GM20000 (cell line): ENCODE results near the gene BATF3.

ENCODE experiments used
- DNase-seq: peaks from one replicate; pipeline ENCODE4 v3.0.0; 2012; ENCODE audit warnings: low spot score
- CTCF ChIP-seq: IDR thresholded peaks from 2 replicates; pipeline ENCODE4 v1.5.1; 2012; ENCODE audit warnings: mild to moderate bottlenecking, control low read depth; ENCODE audit errors: extremely low read depth, missing control alignments

Gene BATF3

DNA sequence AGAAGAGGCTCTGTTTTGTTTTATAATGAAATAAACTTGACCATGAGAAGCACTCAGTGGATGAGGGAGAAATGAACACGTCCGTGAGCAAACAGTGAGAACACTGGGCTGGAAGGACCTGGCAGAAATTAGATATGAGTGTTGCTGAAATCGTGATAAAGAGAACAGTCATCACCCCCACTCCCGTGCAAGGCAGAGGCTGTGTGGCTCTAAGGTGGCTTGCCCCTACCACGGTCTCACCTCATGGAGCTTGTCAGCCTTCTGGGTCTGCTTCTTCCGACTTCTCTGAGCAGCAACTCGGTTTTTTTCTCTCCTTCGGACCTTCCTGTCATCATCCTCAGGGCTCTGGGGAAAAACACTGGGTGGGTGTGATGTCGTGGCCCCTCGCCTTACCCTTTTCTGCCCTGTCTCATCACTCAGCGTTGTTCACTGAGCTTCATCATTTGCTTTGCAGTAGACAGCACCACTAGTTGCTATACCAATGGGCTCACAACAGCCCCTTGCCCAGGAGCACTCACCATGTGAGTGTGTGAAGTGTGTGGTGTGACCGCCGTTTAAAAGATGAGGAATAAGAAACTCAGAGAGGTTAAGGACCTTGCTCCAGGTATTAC is 2.8 kb downstream of the BATF3 start:
- no peak for DNase-seq
- TF ChIP-seq CTCF = no peak

- TF ChIP-seq CTCF = no peak
- DNase-seq = no peak
Observed at GRCh38 chr1:212692774-212693644, 6.6 kb downstream of the BATF3 start.

DNA sequence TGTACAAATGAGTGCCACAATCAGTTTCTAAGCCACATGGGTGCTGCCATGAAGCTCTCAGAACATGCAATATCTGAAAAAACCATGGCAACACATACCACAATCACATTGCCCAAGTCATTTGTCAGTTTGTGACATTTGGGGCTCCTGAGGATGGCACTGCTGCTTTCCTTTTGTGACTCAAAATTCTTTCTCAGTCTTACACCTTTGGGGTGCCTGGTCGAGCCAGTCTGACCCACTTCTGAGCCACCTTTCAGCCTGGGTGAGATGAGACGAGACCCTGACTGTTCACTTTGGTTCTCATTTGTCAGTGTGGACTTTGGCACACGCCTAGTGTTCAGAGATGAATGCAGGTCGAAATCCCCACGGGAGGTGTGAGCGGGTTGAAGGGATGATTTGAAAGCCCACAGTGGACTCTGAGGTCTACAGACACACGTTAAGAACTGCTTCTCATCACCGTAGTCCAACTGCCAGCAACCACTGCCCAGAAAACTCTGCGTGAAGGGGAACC is 8.0 kb downstream of the BATF3 start:
- no peak for TF ChIP-seq CTCF
- DNase-seq = no peak

DNA sequence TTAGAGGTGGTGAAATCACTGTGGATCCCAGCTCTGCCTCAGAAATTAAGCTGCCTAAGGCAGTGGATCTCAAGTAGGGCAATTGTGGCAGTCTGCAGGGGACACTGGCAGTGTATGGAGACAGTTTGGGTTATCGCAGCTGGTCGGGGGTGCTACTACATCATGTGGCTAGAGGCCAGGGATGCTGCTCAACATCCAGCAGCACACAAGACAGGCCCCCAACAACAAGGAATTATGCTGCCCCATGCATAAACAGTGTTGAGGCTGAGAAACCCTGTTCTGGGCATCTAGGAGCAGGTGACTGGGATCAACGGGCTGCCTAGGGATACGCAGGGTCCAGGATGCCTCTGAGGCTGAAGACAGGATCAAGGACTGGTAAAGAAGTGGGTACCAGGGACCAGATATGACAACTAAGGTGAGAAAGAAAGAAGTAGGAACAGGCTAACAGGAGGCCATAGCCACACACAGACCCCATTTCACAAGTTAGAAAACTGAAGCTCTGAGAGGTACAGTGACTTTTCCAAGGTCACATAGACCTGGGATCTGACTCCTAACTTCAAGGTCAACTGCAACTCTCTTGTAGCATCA is 8.7 kb downstream of the BATF3 start:
- no peak for DNase-seq
- no peak for TF ChIP-seq CTCF

- DNase-seq = no peak
Observed at GRCh38 chr1:212689758-212690529, 9.7 kb downstream of the BATF3 start.

DNA sequence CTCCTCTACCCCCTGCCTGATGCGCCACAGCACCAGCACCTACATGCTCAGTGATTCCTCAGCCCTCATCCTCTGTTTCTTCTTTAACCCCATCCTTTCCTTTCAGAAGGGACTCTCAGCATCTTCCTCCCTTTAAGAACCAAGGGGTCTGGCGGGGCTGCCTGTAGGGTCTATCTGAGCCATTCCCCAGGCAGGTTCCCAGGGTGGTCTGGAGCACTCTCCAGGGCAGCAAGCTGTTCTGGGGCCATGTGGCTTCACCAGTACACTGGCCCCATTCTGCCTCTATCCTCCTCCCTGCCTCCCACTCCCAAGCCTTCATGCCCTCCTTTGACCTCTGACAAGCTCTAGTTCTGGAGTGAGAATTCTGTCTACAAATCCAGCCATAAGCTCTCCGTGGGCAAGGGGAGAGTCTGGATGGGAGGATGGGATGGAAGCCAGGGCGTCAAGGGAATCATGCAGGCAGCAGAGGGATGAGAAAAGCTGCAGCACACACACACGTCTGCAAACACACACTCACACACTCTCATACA is 10.4 kb downstream of the BATF3 start:
- no peak for DNase-seq
- no peak for TF ChIP-seq CTCF

More at GRCh38 chr1:212689758-212690529, 9.7 kb downstream of the BATF3 start:
- TF ChIP-seq CTCF = no peak
